Hindlimb muscle (tissue), 1 donor: ENCODE results near the gene CTBP2. TPM values are rescaled to one million over a fixed set of nuclear protein-coding genes. Genes with fewer than 3 reads are reported as not detected.
A peak's percentile ranks its signal among the peaks of the same experiment; 100 is the strongest.
"Not testable (repeated sequence)": the region's sequence is repeated elsewhere in the genome, so short reads cannot be mapped to it uniquely, and the experiment has no call there.

Experiments
- DNase-seq: peaks from one replicate; pipeline ENCODE4 v3.0.0-alpha.2; 2013
- polyA plus RNA-seq: library from polyadenylated mRNA; unstranded; fragments of 120-200 nt; gene quantifications from one replicate; pipeline ENCODE4 v1.2.1, GENCODE V29; 2013; ENCODE audit not compliant: insufficient read length

Gene CTBP2
- polyA plus RNA-seq, 1 donor = 41.4 TPM

- DNase-seq = no peak
These were observed 97.5 kb downstream of the CTBP2 start for GRCh38 chr10:125062914-125063230.

- no peak for DNase-seq
These were observed 98.0 kb downstream of the CTBP2 start for GRCh38 chr10:125062227-125062913.

GRCh38 chr10:125061557-125062226 lies 98.7 kb downstream of the CTBP2 start:
- no peak for DNase-seq

- DNase-seq = peak; percentile 81
These were observed 99.4 kb downstream of the CTBP2 start for GRCh38 chr10:125060826-125061556.

GRCh38 chr10:125060482-125060825 lies 99.9 kb downstream of the CTBP2 start:
- no peak for DNase-seq

- DNase-seq = no peak
These were observed 100.3 kb downstream of the CTBP2 start for GRCh38 chr10:125060026-125060425.

GRCh38 chr10:125059348-125059747 lies 101.0 kb downstream of the CTBP2 start:
- not testable (repeated sequence) for DNase-seq

- DNase-seq = peak; percentile 89
These were observed 103.0 kb downstream of the CTBP2 start for GRCh38 chr10:125057158-125058001.

- no peak for DNase-seq
These were observed 103.9 kb downstream of the CTBP2 start for GRCh38 chr10:125056161-125057132.

GRCh38 chr10:125055446-125055845 lies 104.9 kb downstream of the CTBP2 start:
- DNase-seq = no peak

- DNase-seq = no peak
These were observed 105.6 kb downstream of the CTBP2 start for GRCh38 chr10:125054669-125055268.

- no peak for DNase-seq
These were observed 106.1 kb downstream of the CTBP2 start for GRCh38 chr10:125054216-125054615.

GRCh38 chr10:125052146-125052545 lies 108.2 kb downstream of the CTBP2 start:
- DNase-seq = no peak

GRCh38 chr10:125050383-125050782 lies 110.0 kb downstream of the CTBP2 start:
- no peak for DNase-seq

GRCh38 chr10:125049216-125049881 lies 111.0 kb downstream of the CTBP2 start:
- no peak for DNase-seq

GRCh38 chr10:125048094-125048864 lies 112.1 kb downstream of the CTBP2 start:
- DNase-seq = peak; percentile 88

- DNase-seq = no peak
These were observed 116.3 kb downstream of the CTBP2 start for GRCh38 chr10:125043841-125044658.

- no peak for DNase-seq
These were observed 118.4 kb downstream of the CTBP2 start for GRCh38 chr10:125041856-125042506.
